HG03558 (cell line): ENCODE data around the gene CHIC1.
A peak's percentile ranks its signal among the peaks of the same experiment; 100 is the strongest.
"Not testable (repeated sequence)": the region's sequence is repeated elsewhere in the genome, so short reads cannot be mapped to it uniquely, and the experiment has no call there.

Experiments
- ATAC-seq: cut with Tn5 transposase; IDR thresholded peaks from one replicate; pipeline ENCODE4 v1.9.1; 2021; ENCODE audit warnings: moderate number of reproducible peaks; ENCODE audit not compliant: unreplicated experiment; ENCODE audit errors: extremely low read depth

CHIC1 gene

DNA sequence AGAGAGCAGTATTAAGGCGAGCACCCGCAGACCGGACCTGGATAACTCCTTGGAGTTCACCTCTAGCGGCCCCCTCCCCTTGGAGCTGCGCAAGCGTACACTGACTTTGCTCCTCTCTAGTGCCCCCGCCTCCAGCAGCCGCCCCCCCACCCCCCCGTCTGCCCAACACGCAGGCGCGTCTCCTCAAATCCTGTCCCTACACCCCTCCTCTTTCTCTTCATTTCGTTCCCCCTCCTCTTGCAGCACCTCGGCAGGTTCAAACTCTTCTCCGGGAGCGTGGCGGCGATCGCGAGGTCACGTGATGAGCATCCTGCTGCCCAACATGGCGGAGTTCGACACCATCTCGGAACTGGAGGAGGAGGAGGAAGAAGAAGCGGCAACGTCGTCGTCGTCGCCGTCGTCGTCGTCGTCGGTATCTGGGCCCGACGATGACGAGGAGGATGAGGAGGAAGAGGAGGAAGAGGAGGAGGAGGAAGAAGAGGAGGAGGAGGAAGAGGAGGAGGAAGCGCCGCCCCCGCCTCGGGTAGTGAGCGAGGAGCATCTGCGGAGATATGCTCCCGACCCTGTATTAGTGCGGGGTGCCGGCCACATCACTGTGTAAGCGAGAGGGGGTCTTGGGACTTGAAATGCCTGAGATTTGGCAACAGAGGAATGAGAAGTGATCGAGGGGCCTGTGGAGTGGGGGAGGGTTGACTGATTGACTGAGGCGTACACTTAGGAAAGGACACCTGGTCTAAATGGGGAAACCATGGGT is at the start of gene CHIC1:
Gene CHIC1, plus strand, starts transcription at position 214 of the 754 bp plus-strand sequence. Its CDS starts 88 bp downstream, at position 302.
- ATAC-seq = peak; percentile 32

DNA sequence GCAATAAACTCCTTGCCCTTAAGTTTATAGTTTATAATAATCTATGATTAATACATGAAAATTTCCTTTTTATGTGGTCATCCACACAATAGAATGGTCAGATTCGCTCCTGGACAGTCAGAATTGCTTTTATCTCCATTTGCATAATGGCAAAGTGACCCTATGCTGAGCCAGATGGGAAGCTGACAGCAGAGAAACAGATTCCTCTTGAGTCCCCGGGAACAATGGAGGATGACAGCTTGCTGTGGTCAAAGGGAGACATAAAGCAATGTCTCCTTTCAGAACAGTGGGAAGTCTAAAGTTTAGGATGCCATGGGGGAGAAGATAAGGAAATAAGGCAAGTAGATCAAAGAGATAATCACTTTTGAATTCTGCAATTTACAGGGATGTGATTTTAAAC is 40.2 kb upstream of the CHIC1 start:
- ATAC-seq = not testable (repeated sequence)

DNA sequence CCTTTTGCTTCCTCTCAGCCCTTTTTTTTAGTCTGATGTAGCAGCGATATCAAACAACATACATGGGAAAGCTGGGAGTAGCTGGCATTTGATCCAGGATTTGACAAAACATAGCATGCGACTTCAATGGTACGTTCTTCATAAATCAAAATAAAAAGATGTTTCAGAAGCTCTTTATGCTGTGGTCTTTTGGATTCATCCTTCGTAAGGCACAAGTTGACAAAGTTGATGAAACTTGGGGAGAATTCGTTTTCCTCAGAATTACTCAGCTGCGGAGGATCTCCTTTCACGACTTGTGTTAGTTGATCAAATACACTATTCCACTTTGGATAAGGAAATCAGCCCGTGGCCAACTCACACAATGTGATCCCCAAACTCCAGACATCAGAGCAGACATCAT is 38.1 kb upstream of the CHIC1 start:
- ATAC-seq = no peak

- ATAC-seq = no peak
Observed at GRCh38 chrX:73525928-73526690, 36.9 kb upstream of the CHIC1 start.

DNA sequence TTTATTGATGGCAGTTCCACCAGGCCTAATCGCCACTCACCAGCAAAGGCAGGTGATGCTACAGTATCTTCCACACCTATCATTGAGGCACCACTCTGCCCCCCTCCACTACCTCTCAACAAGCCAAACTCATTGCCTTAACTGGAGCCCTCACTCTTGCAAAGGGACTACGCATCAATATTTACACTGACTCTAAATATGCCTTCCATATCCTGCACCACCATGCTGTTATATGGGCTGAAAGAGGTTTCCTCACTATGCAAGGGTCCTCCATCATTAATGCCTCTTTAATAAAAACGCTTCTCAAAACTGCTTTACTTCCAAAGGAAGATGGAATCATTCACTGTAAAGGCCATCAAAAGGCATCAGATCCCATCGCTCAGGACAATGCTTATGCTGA is 31.3 kb upstream of the CHIC1 start:
- not testable (repeated sequence) for ATAC-seq

- no peak for ATAC-seq
Observed at GRCh38 chrX:73556159-73556558, 6.8 kb upstream of the CHIC1 start.

DNA sequence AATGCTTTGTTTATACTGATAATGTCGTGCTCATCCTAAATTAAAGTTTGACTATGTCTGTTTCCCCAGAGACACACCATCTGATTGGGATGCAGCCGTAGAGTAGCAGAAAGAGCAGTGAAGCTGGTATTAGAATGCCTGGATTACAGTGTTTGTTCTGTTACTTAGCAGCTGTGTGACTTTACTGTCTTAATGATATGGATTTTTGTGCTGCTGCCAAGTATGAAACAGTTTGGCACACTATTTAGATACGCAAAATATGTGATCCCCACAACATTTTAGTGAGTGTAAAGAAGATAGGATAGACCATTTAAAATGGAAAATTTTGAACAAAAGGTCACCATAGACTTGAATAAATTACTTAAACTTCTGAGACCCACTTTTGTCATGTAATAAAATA is 1.2 kb upstream of the CHIC1 start:
- no peak for ATAC-seq

DNA sequence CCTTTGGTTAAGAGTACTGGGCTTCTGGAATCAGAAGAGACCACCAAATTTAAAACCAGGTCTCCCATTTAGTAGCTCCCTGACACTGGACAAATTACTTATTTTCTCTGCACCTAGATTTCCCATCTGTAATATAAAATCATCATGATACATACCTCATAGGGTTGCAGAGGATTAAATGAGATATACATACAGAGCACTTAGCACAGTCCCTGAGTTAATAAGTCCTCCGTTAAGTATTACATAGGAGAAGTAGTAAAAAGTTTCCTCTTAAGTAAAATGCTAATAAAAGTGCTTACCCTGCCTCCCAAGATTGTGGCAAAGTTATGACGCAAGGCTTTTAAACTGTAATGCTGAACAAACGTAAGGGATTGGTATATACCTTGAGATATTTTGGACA is 539 bp upstream of the CHIC1 start:
- no peak for ATAC-seq

GRCh38 chrX:73563738-73564068 is 706 bp downstream of the CHIC1 start:
- ATAC-seq = no peak

GRCh38 chrX:73577361-73577760 is 14.4 kb downstream of the CHIC1 start:
- no peak for ATAC-seq

- no peak for ATAC-seq
Observed at GRCh38 chrX:73581002-73581628, 18.1 kb downstream of the CHIC1 start.

DNA sequence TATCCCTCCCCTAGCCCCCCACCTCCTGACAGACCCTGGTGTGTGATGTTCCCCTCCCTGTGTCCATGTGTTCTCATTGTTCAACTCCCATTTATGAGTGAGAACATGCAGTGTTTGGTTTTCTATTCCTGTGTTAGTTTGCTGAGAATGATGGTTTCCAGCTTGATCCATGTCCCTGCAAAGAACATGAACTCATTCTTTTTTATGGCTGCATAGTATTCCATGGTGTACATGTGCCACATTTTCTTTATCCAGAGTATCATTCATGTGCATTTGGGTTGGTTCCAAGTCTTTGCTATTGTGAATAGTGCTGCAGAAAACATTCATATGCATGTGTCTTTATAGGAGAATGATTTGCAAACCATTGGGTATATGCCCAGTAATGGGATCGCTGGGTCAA is 34.8 kb downstream of the CHIC1 start:
- ATAC-seq = not testable (repeated sequence)

GRCh38 chrX:73615022-73615421 is 52.0 kb downstream of the CHIC1 start:
- no peak for ATAC-seq

- not testable (repeated sequence) for ATAC-seq
Observed at GRCh38 chrX:73641669-73642068, 78.7 kb downstream of the CHIC1 start.

DNA sequence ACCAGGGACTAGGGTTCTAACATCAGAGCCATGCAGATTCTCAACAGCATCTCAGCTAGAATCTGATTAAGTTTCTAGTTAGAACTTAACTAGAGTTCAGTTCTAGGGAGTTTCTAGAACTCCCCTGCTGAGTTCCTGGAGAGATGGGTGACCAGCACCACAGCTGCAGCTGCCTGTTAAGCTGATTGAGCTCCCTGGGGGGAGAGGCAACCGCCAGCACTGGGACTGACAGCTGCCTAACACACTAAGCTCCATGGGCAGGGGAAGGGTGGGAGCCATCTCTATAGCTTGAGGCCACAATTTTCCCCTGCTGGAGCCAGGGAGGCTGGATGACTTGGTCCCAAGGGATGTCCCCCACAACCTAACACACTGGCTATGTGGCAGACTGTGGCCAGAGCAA is 84.2 kb downstream of the CHIC1 start:
- ATAC-seq = no peak

DNA sequence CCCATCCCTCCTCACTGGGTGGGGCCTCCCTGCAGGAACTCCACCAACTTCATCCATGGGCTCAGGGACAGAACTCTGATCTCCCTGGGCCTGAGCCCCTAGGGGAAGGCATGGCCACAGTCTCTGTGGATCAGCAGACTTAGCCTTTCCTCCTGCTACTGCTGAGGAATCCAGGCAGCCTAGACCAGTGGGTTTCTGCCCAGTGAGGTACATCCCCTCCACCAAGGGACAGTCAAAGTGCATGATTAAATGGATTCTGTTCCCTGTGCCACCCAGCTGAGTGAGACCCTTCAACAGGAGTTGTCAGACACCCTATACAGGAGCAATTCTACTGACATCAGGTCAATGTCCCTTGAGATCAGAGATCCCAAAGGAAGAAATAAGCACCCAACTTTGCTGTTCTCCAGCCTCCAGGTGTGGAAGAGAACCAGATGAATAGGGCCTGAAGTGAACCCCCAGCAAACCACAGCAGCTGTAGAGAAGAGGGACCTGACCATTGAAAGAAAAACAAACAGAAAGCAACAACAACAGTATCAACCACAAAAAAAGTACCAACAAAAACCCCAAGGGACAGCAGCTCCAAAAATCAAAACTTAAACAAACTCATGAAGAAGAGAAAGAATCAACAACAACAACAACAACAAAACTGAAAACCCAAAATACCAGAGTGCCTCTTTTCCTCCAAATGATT is 84.8 kb downstream of the CHIC1 start:
- no peak for ATAC-seq

DNA sequence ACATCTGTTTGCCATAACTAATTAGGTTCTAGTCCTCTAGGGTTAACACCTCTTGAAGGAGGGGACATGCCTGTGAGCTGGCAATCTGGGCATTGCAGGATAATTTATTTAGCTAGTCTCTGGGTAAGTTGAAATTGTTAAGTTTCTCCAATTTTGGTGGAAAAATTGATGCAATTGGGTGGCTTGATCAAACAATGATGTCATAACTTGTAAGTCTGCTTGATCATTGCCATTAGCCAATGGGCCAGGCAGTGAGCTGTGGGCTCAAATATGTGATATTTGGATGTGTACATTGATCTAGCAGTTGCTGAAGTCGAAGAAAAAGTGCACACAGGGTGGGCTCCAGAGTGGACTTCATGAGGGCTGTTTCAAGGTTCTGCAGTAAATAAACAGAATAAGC is 98.3 kb downstream of the CHIC1 start:
- ATAC-seq = not testable (repeated sequence)

- ATAC-seq = no peak
Observed at GRCh38 chrX:73668779-73669178, 105.8 kb downstream of the CHIC1 start.

DNA sequence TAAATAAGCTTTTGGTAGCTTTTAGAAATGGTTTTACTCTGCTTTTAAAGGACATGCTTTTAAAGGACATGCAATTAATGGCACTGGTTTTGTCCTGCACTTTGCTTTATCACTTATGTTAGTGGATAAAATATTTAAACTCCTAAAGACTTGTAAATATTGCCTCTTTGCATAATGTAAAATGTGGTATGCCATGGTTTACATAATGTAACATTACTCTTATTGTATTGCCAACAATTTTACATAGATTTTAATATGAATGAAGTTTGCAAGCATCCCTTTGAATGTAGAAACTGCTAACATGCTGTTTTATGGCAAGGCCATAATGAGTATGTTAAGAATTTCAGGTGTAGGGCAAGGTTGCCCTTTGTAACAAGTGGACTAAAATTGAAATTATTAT is 118.4 kb downstream of the CHIC1 start:
- no peak for ATAC-seq

- ATAC-seq = no peak
Observed at GRCh38 chrX:73683236-73683859, 120.4 kb downstream of the CHIC1 start.
